ENCODE measurements around the gene SLC17A1.

- TF ChIP-seq, protein P1, sequence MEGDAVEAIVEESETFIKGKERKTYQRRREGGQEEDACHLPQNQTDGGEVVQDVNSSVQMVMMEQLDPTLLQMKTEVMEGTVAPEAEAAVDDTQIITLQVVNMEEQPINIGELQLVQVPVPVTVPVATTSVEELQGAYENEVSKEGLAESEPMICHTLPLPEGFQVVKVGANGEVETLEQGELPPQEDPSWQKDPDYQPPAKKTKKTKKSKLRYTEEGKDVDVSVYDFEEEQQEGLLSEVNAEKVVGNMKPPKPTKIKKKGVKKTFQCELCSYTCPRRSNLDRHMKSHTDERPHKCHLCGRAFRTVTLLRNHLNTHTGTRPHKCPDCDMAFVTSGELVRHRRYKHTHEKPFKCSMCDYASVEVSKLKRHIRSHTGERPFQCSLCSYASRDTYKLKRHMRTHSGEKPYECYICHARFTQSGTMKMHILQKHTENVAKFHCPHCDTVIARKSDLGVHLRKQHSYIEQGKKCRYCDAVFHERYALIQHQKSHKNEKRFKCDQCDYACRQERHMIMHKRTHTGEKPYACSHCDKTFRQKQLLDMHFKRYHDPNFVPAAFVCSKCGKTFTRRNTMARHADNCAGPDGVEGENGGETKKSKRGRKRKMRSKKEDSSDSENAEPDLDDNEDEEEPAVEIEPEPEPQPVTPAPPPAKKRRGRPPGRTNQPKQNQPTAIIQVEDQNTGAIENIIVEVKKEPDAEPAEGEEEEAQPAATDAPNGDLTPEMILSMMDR (IDR thresholded peaks at IDR 0.05; ENCODE audit: low read depth, low read length) = no peak
- TF ChIP-seq EZH2phosphoT487 (IDR thresholded peaks at IDR 0.05; ENCODE audit: low read depth) = no peak
Observed at GRCh38 chr6:25863360-25863759, 31.5 kb upstream of the SLC17A1 start.
